HG02759 (cell line): Measurements from ENCODE around the gene SPATA19.

Experiments used
- ATAC-seq: cut with Tn5 transposase; IDR thresholded peaks from one replicate; pipeline ENCODE4 v1.9.1; 2021; ENCODE audit warnings: mild to moderate bottlenecking, moderate library complexity; ENCODE audit not compliant: unreplicated experiment

The SPATA19 gene

DNA sequence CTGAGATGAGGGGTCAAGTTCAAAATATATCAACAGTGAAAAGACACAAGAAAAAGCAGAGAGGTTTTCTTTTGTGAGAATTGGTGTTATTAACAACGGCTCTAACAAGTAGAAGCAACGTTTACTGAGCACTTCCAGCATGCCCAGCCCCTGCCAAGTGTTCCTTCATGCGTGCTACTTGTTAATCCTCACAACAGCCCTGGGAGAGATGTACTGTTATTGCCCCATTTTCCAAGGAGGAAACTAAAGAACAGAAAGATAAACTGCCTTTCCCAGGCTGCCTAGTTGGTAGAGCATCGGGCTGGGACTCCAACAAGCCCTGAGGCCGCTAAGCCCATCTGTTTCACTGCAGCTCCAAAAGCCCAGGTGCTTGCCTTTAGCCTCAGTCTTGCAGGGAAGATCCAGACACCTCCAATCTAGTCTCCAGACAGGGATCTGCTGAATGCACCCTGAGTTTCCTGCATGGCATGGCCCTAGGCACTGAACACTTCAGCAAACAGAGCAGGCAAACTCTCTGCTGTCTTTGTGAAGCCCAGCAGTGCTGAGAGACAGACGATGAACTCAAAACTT is 25.5 kb downstream of the SPATA19 start:
- ATAC-seq = no peak

DNA sequence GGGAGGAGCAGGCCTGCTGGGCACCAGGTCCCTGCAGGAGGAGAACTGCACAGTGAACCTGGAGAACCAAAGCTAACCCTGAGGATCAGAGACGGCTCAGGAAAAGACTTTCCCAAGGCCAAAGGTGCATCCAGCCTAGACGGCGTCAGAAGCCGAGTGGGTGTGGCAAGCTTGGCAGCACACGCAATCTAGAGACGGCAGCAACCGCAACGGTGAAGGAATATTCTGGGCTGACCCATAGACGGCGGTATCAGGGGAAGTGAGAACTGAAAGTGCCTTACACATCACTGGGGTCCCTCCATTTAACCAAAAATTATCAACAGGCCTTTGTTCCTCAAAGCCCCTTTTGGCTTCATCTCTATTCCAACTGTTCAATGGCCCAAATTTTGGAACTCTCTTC is 26.2 kb downstream of the SPATA19 start:
- ATAC-seq = no peak

DNA sequence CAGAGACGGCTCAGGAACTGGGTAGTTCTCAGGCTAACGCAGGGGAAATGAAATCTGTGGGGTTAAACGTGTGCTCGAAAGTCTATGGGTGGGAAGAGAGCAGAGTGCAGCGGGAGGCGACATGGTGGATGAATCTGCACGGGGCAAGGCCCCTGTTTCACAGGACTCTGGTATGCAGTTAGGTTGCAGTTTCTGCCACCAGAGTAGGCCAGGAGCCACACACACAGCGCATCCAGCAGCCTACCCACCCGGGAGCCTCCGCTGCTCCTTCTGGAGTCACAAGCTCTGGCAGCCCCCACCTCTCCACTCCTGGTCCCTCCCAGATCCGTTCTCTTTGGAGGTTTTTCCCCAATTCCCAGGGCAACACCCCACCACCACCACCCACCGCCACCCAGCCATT is 27.0 kb downstream of the SPATA19 start:
- no peak for ATAC-seq

DNA sequence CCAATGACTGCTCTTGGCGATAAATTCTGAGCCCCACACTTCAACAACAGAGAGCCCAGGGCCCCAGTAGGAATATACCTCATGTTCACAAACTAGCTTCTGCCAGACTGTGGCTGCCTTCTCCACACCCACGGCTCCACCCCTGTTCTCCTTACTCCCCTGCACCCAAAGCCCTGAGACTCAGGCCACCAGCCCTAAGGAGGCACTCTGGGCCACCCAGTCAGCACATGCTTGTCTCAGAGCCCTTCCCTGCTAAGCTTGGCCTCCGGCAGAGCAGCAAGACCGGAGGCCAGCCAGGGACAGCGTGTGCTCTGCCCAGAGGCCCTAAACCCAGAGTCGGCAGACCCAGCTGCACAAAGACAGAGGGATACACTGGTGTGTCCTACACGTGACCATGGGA is 27.9 kb downstream of the SPATA19 start:
- ATAC-seq = no peak

DNA sequence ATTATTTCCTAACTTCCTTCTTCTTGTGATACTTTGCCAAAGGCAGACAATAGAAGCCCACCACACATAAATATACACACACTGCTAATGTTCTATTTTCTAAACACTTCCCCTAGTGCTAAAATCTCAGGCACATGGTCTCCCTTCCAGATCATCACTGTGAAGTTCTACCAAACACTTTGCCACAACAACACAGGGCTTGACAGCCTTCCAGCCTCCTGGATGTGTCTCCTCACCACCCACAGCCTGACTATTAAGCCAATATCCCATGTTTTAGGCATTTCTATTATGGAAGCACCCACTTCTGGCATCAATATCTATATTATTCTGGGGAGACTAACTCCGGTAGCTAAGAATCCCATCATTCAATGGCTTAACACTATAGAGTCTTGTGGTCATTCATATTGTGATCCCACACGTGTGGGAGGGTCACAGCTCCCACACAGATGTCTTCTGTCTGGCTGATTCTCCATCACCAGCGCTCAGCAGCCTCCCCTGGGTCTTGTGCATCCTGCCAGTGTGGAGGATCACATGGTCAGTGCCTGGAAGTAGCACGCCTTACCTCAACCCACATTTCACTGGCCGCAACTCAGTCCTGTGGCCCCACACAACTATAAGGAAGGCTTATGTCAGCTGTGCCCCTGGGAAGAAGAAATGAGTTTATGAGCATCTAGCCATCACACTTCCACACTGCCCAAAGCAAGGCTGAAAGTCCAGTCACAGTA is 29.0 kb downstream of the SPATA19 start:
- ATAC-seq = no peak

DNA sequence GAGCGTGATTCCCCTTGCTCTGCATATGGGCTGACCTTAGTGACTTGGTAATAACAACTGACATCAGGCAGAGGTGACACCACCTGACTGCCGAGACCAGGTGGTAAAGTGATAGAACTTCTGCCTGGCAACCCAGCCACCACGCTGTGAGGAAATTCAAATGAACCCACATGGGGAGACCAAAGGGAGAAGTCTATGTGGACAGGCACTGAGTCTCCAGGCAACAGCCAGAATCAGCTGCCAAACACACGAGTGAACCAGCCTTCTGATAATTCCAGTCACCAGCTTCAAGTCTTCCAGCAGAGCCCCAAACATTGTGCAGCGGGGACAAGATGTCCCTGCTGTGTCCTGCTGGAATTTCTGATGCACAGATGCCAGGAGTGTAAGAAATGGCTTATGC is 29.7 kb downstream of the SPATA19 start:
- ATAC-seq = no peak

DNA sequence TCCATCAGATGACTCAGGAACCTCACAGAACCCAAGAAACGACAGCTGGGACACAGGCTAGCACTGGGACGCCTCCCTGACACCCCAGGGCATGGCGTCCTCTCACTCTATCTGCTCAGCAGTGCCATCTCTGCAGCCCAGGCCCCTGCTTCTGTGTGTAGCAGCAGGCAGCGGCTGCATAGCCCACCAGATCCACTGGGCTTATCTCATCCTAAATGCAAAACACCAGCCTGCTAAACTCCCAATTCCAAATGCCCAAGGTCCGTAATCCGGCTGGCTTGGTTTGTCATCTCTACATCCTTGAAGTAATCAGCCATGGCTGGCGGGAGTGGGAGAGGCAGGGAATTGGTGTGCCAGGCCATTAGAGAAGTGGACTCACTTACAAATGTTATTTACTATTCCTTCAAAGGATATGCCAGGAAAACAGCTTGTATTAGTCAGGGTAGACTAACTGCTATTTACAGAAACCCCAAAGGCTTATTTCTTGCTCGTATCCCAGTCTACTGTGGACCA is 30.7 kb downstream of the SPATA19 start:
- no peak for ATAC-seq

DNA sequence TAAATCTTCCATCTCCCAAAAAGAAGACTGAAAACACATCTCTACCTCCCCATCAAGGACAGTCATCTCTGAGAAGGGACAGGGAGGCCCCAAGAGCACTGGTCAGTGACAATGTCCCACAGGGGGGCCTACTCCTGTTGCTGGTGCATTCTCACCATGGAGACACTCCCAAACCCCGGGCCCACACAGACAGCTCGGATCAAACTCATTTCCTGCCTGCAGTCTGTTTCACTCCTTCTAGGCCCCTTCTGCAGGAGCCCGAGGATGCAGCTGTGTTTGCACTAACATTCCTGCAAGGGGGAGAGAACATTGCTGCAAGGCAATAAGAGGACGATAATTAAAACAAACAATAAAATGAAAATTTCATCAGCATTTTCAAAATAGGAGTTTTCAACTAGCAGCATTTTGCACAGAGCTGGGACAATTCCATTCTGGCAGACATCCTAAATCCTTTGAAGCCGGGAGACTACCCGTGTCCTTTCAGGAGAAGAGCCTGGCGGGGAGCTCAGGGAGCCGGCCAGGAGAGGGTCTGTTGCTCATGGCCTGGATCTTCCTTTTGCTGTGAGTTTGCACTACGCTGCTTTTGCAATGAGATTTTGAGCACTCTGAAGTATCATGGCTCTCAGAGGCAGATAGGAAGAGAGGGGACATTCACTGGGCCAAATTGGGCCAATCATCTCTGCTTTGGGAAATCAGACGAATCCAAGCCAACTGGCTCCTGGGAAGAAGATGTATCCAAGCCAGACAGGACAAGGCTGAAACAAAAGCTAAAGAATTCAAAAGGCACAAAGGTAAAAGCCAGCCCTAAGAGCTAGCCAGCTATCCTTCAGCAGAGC is 33.2 kb downstream of the SPATA19 start:
- no peak for ATAC-seq

DNA sequence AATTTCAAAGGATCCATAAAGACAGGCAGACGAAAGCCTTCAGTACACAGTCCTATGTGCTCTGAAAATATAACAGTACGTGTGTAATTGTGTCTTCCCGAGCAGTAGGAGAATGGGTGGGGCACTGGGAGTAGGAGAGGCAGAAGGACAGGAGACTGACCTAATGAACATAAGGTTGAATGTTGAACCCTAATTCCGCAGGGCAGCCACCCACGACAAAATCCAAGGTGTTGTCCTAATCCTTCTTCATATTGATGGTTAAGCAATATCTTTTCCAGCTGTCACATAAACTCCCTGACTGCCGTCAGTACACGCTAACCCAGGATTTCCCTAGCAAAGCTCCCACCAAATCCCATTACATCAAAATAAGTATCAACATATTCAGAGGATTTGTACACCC is 34.5 kb downstream of the SPATA19 start:
- no peak for ATAC-seq

DNA sequence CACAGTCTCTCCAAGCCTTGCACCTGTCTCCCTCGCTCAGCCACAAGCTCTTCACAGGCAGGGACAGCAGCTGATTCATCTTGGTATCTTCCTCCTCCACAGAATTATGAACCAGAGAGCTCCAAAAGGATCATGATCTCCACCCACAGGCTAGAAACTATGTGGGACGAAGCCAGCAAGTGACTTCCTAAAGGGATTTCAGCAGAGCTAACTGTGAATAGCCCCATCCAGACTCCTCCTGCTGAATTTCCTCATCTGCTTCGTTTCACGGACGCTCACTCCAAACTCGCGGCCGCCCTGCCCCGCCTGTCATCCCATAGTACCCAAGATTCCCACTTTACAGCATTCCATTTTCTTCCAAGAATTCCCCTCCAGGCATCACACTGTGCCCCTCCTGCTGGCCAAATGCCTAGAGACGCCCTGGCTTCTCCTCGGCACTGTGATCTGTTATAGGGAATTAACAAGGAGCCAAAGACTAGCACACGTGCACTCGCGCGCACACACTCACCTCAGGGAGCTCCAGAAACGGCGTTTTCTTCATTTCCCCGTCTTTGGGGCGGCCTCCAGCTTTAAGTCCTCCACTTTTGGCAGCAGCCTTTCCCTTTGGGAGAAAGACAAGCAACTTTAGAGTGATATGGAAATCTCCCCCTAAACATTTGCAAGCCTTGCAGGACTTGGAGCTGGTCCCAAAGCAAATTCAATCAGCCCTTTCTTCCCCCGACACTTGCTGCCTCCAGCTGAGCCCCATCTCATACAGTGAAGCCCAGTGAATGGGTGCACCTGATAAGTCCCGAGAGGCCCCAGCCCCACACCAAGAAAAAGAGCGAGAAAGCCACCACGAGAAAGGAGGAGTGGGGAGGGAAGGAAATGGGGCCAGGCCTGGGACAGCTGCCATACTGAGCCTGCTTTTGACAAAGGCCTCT is 35.5 kb downstream of the SPATA19 start:
- ATAC-seq = no peak

DNA sequence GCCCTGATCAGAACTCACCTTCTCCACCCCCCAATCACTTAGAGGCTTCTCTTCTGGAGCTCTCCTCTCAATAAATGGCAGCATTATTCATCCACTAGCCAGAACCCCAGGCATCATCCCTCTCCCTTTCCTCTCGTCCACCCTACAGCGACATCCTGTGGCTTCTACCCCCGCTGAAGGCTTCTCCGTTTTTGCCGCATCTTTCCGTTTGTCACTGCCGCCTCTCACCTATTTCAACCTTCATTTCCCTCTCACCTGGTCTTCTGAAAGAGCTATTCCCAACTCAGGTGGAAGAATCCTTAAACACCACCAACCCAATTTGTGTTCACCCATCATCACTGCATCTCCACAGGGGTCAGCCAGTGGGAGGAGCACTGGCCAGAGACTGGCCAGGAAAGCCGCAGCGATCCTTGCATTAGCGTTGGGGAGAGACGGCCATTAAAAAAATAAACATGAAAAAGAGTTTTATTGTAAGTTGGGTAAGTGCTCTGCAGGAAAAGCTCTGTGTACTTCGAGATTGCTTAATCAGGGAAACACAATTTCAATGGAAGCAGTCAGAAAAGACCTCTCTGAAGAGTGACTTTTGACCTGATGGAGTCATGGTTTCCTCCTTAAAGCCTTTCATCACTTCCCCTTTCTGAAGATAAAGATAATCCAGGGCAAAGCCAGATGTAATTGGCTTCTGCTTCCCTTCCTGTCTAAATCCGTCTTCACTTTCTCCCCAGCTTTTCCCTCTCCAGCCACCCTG is 36.7 kb downstream of the SPATA19 start:
- ATAC-seq = no peak

DNA sequence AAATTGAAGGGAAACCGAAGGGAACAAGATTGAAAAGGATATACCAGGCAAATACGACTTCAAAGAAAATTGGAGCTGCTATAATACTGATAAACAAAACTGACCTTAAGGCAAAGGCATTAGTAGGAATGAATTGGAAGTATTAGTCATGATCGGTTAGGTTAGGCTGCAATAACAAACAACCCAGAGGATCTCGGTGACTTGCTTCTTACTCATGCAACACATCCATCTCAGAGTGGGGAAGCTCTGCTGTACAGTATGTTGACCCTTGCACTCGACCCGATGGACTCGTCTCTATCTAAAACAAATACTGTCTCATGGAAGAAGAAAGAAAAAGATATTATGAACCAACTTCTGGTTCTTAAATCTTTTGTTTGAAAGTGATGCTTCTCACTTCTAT is 42.3 kb downstream of the SPATA19 start:
- ATAC-seq = no peak

DNA sequence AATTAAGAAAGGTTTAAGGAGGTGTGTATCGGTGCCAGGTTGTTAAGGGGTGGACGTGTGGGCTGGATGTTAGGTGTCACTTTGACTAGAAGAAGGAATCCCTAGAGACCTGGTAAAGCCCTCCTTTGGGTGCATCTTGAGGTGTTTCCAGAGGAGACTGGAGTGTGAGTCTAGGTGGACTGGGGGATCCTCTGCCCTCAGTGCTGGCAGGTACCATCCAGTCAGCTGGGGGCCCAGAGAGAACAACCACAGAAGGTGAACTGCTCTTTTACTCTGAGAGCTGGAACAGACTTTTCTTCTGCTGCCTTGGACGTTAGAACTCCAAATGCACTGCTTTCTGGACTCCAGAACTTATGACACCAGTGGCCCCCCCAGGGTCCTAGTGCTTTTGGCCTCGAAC is 44.0 kb downstream of the SPATA19 start:
- no peak for ATAC-seq

DNA sequence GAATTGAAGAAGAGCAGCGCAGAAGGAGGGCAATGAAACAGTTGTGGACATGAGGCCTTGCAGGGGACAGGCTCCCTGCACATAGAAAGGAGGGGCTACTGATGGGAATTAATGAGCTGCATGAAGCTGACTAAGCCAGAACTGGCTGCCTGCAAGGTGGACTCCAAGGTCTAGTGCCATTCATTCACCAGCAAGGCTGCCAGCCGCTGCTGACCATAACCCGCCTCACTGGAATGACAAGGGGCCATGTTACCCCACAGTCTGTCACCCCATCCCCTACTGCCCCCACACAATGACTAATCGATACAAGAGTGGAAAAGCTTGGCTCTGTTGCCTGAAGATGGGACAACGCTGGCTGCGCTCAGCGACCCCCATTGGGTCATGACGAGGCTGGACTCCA is 44.6 kb downstream of the SPATA19 start:
- ATAC-seq = no peak

DNA sequence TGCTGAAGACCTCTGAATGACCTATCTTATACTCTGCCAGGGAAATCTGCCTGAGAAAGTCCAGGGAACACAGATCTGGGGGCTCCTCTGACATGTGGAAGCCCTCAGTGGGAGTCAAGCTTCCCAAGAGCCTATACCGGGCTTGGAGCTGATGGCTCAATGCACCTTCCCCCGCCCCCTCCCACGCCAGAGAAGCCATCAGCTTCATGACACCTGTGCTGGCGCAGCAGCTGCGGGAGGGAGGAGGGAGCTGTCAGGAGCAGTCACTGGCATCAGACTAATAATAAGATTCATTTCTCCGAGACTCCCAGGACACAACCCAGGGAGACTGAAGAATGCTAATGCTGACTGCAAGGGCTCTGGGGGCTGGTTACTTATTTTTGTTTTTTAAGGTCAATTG is 47.8 kb downstream of the SPATA19 start:
- no peak for ATAC-seq

DNA sequence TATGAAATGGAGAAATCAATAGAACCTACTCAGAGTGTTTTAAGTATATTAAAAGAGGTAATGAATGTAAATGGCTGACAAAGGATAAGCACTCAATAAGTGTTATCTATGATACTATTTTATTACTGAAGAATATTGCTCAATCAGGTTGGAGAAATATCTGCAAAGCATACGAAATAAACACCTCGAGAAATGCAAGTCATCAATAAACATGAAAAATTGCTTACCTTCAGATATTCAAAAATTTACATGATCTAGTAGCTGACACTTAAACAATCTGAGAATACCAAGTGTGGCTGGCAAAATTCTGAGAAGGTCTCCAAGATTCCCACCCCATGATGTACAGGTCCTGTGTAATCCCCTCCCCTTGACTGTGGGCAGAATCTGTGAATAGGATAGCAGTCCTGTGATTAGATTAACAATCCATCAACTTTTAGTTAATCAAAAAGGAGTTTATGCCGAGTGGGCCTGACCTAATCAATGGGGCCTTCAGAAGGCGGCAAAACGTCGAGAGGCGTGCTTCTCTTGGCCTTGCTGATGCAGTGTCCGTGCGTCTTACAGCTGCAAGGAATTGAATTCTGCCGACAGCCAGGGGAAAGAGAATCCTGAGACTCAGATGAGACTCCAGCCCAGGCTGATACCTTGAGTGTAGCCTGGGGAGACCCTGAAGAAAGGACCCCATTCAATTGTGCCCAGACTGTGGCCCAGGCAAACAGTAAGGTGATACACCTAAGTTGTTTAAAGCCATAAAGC is 49.1 kb downstream of the SPATA19 start:
- no peak for ATAC-seq

DNA sequence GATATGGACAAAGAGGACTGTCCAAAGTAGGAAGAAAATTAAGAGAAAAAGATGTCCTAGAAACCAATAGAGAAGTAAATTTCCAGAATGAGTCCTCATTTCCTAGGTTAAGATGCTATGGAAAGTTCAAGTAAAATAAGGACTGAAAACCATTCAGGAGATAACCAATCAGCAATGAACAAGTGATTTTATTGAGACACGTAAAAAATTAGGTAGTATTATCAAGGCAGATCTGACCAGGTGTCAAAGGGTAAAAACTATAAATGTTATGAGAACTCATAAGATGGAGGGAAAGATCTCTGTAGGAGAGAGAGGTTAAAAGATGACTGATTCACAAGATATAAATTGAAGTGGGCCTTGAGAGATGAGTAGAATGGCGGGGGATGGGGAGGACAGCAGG is 50.2 kb downstream of the SPATA19 start:
- no peak for ATAC-seq

DNA sequence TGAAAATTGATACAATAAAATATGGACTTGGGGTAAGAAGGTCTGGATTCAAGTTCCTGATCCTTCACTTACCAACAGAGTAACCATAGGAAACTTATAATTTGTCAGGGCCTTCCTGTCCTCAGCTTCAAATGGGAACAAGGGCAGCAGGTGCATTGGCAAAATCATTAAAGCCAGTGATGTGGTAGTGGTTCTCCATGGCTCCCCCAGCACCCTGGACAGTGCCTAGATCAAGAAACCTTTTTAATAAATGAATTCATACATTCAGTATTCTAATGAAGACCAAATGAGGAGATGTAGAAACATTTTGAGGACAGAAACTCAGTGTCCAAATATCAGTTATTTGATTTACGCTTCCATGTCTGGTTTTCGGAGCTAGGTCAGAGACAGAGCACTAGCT is 51.1 kb downstream of the SPATA19 start:
- no peak for ATAC-seq

DNA sequence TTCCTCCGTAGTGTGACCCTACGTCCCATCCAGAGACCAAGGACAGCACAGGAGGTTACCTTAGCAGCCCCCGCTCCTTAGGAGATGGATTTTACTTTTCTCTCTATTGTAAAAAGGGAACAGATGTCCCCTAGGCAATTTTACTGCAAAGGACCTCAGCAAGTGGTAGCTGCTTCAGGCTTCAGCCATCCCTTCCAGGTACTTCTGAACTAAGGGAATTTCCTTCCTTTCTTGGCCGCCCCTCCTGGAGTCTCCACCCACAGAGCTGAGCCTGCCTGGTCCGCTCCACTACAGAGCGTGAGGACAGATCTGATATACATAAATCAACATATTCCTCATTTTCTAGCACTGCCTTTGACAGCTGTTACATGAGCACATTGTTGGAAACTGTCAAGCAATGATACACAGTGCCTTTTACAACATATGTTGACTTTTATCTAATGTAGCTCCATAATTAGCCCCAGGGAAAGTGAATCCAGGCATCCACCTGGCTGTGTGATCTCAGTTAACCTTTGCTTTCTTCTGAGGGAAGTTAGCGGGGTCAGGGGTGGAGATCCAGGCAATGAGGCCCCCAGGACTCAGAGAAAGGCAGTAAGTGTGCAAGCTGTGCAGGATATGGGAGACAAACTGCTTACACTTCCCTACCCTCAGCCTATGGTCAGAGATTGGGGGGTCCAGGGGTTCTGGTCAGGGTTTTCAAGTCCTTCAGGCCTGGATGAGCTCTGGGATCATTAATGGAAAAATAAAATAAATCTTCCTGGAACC is 51.9 kb downstream of the SPATA19 start:
- no peak for ATAC-seq
